Middle frontal gyrus (tissue), 1 donor: ENCODE data around the gene MAPKAPK2.
"Not testable (repeated sequence)": the region's sequence is repeated elsewhere in the genome, so short reads cannot be mapped to it uniquely, and the experiment has no call there.

Source experiments
- DNase-seq: peaks from one replicate; pipeline ENCODE4 v3.0.0-alpha.2; 2015; ENCODE audit warnings: low spot score; ENCODE audit errors: extremely low spot score

The MAPKAPK2 gene

GRCh38 chr1:206684478-206685333 lies at the start of gene MAPKAPK2:
TSS of gene MAPKAPK2 (plus strand) at chr1:206684905. CDS start at chr1:206685230, 325 bp downstream.
- DNase-seq = peak; percentile 25

- DNase-seq = peak; percentile 80
Observed at GRCh38 chr1:206635080-206635977, 49.4 kb upstream of the MAPKAPK2 start, which contains the start of gene DYRK3. TSS of gene DYRK3 (plus strand) at chr1:206635536. CDS start at chr1:206635704, 168 bp downstream.

GRCh38 chr1:206635978-206636345 lies 48.7 kb upstream of the MAPKAPK2 start:
- DNase-seq = no peak

- no peak for DNase-seq
Observed at GRCh38 chr1:206636671-206637070, 48.0 kb upstream of the MAPKAPK2 start.

GRCh38 chr1:206637605-206638004 lies 47.1 kb upstream of the MAPKAPK2 start:
- no peak for DNase-seq

GRCh38 chr1:206642074-206642473 lies 42.6 kb upstream of the MAPKAPK2 start:
- not testable (repeated sequence) for DNase-seq

- DNase-seq = no peak
Observed at GRCh38 chr1:206643118-206643698, 41.5 kb upstream of the MAPKAPK2 start.

GRCh38 chr1:206646504-206646903 lies 38.2 kb upstream of the MAPKAPK2 start:
- no peak for DNase-seq

- DNase-seq = no peak
Observed at GRCh38 chr1:206647224-206647623, 37.5 kb upstream of the MAPKAPK2 start.

- no peak for DNase-seq
Observed at GRCh38 chr1:206649261-206649921, 35.3 kb upstream of the MAPKAPK2 start.

GRCh38 chr1:206651014-206651413 lies 33.7 kb upstream of the MAPKAPK2 start:
- DNase-seq = no peak

GRCh38 chr1:206651958-206652890 lies 32.5 kb upstream of the MAPKAPK2 start:
- no peak for DNase-seq

- DNase-seq = no peak
Observed at GRCh38 chr1:206653715-206654459, 30.8 kb upstream of the MAPKAPK2 start.

- DNase-seq = no peak
Observed at GRCh38 chr1:206654828-206655227, 29.9 kb upstream of the MAPKAPK2 start.

GRCh38 chr1:206655471-206655882 lies 29.2 kb upstream of the MAPKAPK2 start:
- no peak for DNase-seq

- DNase-seq = no peak
Observed at GRCh38 chr1:206656936-206657335, 27.8 kb upstream of the MAPKAPK2 start.

GRCh38 chr1:206657751-206658150 lies 27.0 kb upstream of the MAPKAPK2 start:
- DNase-seq = no peak

- DNase-seq = no peak
Observed at GRCh38 chr1:206658264-206658980, 26.3 kb upstream of the MAPKAPK2 start.

GRCh38 chr1:206658981-206659273 lies 25.8 kb upstream of the MAPKAPK2 start:
- no peak for DNase-seq
